LNCaP clone FGC (cell line): ENCODE results near the gene EFNA5.

Source experiments
- DNase-seq: peaks from one replicate; pipeline ENCODE4 v3.0.0-alpha.2; 2011; ENCODE audit warnings: low read depth
- H3K4me3 ChIP-seq: 2 replicates; pipeline ENCODE4 v1.5.1; 2011; ENCODE audit warnings: mild to moderate bottlenecking, low read depth, low read length, control low read depth
- TF ChIP-seq, protein P1 (sequence below): IDR thresholded peaks from 2 replicates; pipeline ENCODE4 v1.5.1; 2012; ENCODE audit warnings: mild to moderate bottlenecking; ENCODE audit not compliant: control insufficient read depth, insufficient read depth; ENCODE audit errors: extremely low read depth

Gene EFNA5

GRCh38 chr5:107687404-107687803 is 16.7 kb upstream of the EFNA5 start:
- no peak for DNase-seq
- no peak overlapping the region for H3K4me3 ChIP-seq
- TF ChIP-seq, protein P1, sequence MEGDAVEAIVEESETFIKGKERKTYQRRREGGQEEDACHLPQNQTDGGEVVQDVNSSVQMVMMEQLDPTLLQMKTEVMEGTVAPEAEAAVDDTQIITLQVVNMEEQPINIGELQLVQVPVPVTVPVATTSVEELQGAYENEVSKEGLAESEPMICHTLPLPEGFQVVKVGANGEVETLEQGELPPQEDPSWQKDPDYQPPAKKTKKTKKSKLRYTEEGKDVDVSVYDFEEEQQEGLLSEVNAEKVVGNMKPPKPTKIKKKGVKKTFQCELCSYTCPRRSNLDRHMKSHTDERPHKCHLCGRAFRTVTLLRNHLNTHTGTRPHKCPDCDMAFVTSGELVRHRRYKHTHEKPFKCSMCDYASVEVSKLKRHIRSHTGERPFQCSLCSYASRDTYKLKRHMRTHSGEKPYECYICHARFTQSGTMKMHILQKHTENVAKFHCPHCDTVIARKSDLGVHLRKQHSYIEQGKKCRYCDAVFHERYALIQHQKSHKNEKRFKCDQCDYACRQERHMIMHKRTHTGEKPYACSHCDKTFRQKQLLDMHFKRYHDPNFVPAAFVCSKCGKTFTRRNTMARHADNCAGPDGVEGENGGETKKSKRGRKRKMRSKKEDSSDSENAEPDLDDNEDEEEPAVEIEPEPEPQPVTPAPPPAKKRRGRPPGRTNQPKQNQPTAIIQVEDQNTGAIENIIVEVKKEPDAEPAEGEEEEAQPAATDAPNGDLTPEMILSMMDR, result no peak

GRCh38 chr5:107682533-107682932 is 11.8 kb upstream of the EFNA5 start:
- TF ChIP-seq, protein P1, result no peak
- no peak for DNase-seq
- no peak overlapping the region for H3K4me3 ChIP-seq

DNA sequence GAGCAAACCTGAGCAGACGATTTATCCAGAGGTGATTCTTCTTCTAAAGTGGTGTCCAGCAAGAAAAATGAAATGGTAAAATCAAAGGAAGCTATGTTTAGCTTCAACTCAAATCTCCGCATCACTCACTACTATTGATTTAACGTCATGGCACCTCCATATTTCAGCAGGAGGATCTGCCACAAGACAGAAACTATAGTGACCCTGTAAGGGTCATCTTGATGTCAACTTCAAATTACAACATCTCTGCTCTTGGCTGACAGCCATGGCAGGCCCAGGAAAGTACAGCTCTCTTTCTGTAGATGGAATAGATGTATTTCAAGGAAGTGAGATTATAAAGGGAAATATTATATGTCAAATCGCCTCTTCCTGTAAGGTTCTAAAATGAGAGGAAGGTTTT is 10.1 kb upstream of the EFNA5 start:
- H3K4me3 ChIP-seq, result no peak overlapping the region
- DNase-seq, result no peak
- TF ChIP-seq, protein P1, result no peak

DNA sequence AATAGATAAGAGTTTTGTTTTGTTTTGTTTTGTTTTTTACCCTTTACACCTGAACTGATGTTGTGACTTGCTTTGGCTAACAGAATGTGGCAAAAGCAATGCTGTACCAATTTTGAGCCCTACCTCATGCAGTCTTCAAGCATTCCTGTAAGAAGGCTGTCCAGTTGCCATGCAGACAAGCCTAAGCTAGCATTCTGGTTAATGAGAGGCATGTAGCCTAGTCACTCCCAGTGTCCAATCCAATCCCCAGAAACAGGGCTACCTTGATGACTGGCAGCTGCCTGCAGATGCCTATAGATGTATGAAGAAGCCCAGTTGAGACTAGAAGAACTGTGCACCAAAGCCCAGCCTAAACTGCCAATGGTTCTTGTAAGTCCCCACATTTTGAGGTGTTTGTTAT is 9.4 kb upstream of the EFNA5 start:
- TF ChIP-seq, protein P1, result no peak
- DNase-seq, result no peak
- no peak overlapping the region for H3K4me3 ChIP-seq

- H3K4me3 ChIP-seq, result no peak overlapping the region
- DNase-seq, result no peak
- TF ChIP-seq, protein P1, result no peak
Observed at GRCh38 chr5:107676702-107677101, 6.0 kb upstream of the EFNA5 start.

GRCh38 chr5:107675201-107675600 is 4.5 kb upstream of the EFNA5 start:
- H3K4me3 ChIP-seq, result no peak overlapping the region
- no peak for DNase-seq
- TF ChIP-seq, protein P1, result no peak

GRCh38 chr5:107674655-107675054 is 3.9 kb upstream of the EFNA5 start:
- TF ChIP-seq, protein P1, result no peak
- no peak overlapping the region for H3K4me3 ChIP-seq
- DNase-seq, result no peak
